GM12874 (cell line): Measurements from ENCODE around the gene FRAS1.

Source experiments
- TF ChIP-seq, protein P1 (sequence below): IDR thresholded peaks from 2 replicates; pipeline ENCODE4 v1.5.1; 2011; ENCODE audit warnings: low read depth, mild to moderate bottlenecking, control low read depth, low read length, moderate library complexity; ENCODE audit not compliant: insufficient read depth

Gene FRAS1

DNA sequence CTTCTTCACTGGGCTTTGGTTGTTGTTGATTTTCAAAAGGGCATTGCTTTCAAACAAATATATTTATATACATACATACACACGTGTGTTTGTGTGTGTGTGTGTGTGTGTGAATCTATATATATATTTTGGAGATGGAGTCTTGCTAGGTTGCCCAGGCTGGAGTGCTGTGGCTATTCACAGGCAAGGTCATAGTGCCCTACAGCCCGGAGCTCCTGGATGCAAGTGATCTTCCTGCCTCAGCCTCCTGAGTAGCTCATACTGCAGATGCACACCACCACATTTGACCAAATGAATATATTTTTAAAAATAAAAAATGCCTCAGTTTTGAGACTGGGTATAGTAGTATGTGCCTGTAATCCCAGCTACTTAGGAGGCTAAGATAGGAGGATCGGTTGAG, 34.4 kb downstream of the FRAS1 start:
- TF ChIP-seq, protein P1, sequence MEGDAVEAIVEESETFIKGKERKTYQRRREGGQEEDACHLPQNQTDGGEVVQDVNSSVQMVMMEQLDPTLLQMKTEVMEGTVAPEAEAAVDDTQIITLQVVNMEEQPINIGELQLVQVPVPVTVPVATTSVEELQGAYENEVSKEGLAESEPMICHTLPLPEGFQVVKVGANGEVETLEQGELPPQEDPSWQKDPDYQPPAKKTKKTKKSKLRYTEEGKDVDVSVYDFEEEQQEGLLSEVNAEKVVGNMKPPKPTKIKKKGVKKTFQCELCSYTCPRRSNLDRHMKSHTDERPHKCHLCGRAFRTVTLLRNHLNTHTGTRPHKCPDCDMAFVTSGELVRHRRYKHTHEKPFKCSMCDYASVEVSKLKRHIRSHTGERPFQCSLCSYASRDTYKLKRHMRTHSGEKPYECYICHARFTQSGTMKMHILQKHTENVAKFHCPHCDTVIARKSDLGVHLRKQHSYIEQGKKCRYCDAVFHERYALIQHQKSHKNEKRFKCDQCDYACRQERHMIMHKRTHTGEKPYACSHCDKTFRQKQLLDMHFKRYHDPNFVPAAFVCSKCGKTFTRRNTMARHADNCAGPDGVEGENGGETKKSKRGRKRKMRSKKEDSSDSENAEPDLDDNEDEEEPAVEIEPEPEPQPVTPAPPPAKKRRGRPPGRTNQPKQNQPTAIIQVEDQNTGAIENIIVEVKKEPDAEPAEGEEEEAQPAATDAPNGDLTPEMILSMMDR = no peak

DNA sequence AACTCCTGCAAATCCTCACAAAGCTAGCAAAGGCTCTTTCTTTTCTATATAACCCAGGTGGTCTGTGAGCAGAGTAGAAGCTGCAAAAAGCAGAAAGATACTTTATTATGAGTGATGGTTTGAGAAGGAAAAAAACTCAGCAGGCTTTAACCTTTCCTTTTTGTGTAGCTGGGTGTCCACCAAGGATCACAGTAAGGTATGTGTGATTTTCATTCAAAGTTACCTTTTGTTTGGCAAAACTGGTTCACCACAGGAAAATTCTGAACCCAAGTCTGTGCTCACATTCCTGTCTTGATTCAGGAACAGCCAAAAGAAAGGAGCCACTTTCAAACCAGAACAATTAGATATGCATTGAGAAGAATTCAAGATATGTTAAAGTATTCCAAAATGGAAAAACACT, 35.7 kb downstream of the FRAS1 start:
- TF ChIP-seq, protein P1 = no peak

DNA sequence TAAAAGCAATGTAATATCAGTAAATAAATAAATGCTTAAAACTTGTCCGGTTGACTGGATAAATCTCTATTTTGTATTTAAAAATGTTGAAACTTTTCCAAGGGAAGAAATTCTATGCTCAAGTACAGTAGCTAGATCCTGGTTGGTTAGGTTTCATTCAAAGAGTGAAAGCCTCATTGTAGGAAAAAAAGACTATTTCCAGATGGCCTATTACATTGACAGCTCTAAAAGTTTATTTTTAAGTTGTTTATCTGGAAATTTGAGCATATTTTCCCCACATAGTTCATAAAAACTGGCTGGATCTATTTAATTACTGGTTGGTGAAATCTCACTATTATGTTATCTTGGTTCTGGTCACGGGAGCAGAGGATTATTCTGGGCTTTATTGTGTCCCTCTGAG, 38.0 kb downstream of the FRAS1 start:
- TF ChIP-seq, protein P1 = no peak

DNA sequence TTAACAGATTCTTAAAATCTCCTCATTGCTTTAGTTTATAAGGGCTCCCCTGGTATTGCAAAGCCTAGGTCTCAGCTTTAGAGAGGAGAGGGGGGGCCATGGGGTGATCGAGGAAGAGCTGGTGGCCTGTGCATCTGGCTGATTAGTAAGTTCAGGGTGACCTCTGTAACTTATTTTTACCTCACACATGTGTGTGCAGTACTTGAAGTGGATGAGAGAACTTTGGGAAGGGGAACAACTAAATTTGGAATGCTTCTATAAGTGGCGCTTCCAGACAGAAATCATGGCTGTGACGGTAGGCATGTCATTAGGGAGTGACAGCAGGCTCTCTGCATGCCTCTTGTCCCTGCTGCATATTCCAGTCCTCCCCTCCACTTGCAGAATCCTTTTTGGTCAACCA, 41.9 kb downstream of the FRAS1 start:
- TF ChIP-seq, protein P1 = no peak

DNA sequence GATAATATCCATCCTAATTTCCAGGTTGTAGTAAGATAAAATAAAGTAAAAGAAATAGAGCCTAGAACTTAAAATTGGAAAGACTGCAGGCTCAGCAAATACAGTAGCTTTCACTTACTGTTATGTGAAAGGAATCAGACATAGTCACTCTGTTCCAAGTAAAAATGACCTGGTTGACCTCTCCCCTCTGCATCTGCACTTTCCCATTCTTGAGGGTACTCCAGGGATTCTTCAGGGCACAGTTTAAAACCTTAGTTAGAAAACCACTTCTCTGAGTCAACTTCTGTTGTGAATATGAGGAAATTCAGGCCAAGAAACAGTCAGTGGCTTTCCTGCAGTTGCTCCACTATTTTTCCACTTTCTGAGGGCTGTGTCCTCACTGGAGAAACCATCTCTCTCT, 42.9 kb downstream of the FRAS1 start:
- TF ChIP-seq, protein P1 = no peak

DNA sequence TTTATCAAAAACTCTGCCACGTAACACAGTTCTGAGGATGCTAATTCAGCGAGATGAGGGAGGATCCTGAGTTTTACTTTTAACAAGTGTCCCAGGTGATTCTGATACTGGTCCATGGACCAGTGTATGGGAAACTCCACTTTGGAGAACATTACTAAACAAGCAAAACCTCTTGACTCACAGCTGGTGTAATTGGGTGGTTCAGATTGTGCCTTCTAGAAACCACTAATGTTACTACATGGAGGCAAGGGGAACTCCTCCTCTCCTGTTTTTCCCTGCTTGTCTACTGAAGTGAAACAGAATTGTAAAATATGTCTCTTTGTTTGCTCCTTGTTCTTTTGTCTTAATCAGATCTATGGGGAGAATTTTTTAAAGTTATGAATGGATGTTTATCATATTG, 62.6 kb downstream of the FRAS1 start:
- TF ChIP-seq, protein P1 = no peak

DNA sequence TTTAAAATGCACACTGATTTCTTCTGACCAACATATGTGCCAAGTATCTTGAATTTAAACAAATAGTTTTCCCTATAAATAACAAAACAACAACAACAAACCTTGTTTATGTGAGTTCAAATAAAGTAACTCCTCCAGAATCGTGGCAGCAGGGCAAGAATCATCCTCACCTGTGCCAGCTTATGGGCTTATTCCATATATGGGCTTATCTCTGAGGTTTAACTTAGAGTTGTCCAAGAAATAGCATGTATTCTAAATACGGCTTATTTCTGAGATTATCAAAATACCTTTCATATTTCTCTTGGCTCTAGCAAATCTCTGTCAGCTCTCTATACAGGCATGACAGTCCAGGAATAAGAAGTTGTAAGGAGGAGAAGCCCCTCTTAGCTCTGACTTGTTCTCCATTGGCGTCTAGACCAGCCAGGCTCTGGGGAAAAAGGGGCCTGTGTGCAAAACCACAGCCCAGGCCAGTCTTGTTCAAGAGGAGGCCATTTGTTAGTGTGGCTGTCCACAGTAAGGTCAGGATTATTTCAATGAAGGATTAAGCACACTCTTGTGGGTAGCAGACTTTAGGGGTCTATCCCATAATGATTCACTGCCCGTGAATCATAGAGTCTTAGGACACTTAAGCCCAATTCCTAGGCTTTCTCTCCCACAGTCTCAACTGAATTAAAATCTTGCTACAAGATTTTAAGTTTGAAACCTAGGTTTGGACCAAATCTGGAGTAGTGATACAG, 63.2 kb downstream of the FRAS1 start:
- TF ChIP-seq, protein P1 = no peak
